HepG2 (cell line): ENCODE measurements around the gene LBX2. TPM values are rescaled to one million over a fixed set of nuclear protein-coding genes. Genes with fewer than 3 reads are reported as not detected.

ENCODE experiments used
- ARHGAP35 ChIP-seq: sonication (generic); formaldehyde crosslinking; IDR thresholded peaks from 2 replicates; pipeline ENCODE4 v1.9.0; 2022; ENCODE audit warnings: mild to moderate bottlenecking, inconsistent platforms, moderate library complexity, missing genetic modification reagents, borderline replicate concordance
- ARID3A ChIP-seq: IDR thresholded peaks from 2 replicates; pipeline ENCODE4 v1.6.1; 2012; ENCODE audit warnings: low read depth, low read length, improper control_type of control experiment
- MIER3 ChIP-seq: IDR thresholded peaks from 2 replicates; pipeline ENCODE4 v1.6.1; 2016; ENCODE audit warnings: missing compliant biosample characterization, borderline replicate concordance
- NFKBIZ ChIP-seq: IDR thresholded peaks from 2 replicates; pipeline ENCODE4 v1.6.1; 2018; ENCODE audit warnings: missing genetic modification reagents, missing compliant biosample characterization
- ONECUT2 ChIP-seq: sonication (generic); formaldehyde crosslinking; IDR thresholded peaks from 2 replicates; pipeline ENCODE4 v1.4.0; 2020; ENCODE audit warnings: missing genetic modification reagents
- PATZ1 ChIP-seq: sonication (generic); formaldehyde crosslinking; IDR thresholded peaks from 2 replicates; pipeline ENCODE4 v1.4.0; 2020; ENCODE audit warnings: missing genetic modification reagents
- PHF8 ChIP-seq: sonication (generic); formaldehyde crosslinking; IDR thresholded peaks from 2 replicates; pipeline ENCODE4 v1.5.0; 2020; ENCODE audit warnings: missing genetic modification reagents
- PLSCR1 ChIP-seq: sonication (generic); formaldehyde crosslinking; IDR thresholded peaks from 2 replicates; pipeline ENCODE4 v1.5.0; 2020; ENCODE audit warnings: missing genetic modification reagents, mild to moderate bottlenecking, borderline replicate concordance
- SIX4 ChIP-seq: sonication (generic); formaldehyde crosslinking; IDR thresholded peaks from 2 replicates; pipeline ENCODE4 v1.4.0; 2020; ENCODE audit warnings: missing genetic modification reagents
- SNAPC4 ChIP-seq: sonication (generic); formaldehyde crosslinking; IDR thresholded peaks from 2 replicates; pipeline ENCODE4 v1.4.0; 2020; ENCODE audit warnings: mild to moderate bottlenecking, missing genetic modification reagents
- STAT5B ChIP-seq: sonication (generic); formaldehyde crosslinking; IDR thresholded peaks from 2 replicates; pipeline ENCODE4 v1.4.0; 2020; ENCODE audit warnings: missing genetic modification reagents
- TAF15 ChIP-seq: fragments of 200-400 bp; formaldehyde crosslinking; IDR thresholded peaks from one replicate; pipeline ENCODE4 v1.6.1; 2018; ENCODE audit warnings: mild to moderate bottlenecking, low read depth, low read length; ENCODE audit not compliant: poor library complexity, severe bottlenecking
- TBL1XR1 ChIP-seq: fragments of 150-350 bp; IDR thresholded peaks from 2 replicates; pipeline ENCODE4 v1.6.1; 2014; ENCODE audit warnings: borderline replicate concordance, low read length; ENCODE audit not compliant: partially characterized antibody
- ZMYM2 ChIP-seq: sonication (generic); formaldehyde crosslinking; IDR thresholded peaks from 2 replicates; pipeline ENCODE4 v1.8.0; 2022; ENCODE audit warnings: mild to moderate bottlenecking, missing genetic modification reagents
- ZNF564 ChIP-seq: sonication (generic); formaldehyde crosslinking; IDR thresholded peaks from 2 replicates; pipeline ENCODE4 v1.8.1; 2023; ENCODE audit warnings: mild to moderate bottlenecking, missing genetic modification reagents
- ZNF816 ChIP-seq: sonication (generic); formaldehyde crosslinking; IDR thresholded peaks from 2 replicates; pipeline ENCODE4 v1.8.0; 2022; ENCODE audit warnings: missing genetic modification reagents, mild to moderate bottlenecking, borderline replicate concordance
- ZSCAN5A ChIP-seq: sonication (generic); formaldehyde crosslinking; IDR thresholded peaks from 2 replicates; pipeline ENCODE4 v1.8.0; 2022; ENCODE audit warnings: mild to moderate bottlenecking, missing genetic modification reagents, borderline replicate concordance
- polyA plus RNA-seq, 8 experiments: library from polyadenylated mRNA; depleted of rRNA in 3 of 8; stranded (reverse) in 7 of 8; unstranded in 1 of 8; fragments of >200 nt; fragmentation: Illumina TruSeq in 4 of 8; extraction: Trizol in 4 of 8; gene quantifications; 2 replicates each; pipeline versions ENCODE4 v1.2.1 to v1.2.3, GENCODE V29; 2011 to 2016; ENCODE audit warnings: low read depth in 4 of 8, missing spikeins in 1 of 8, mixed read lengths in 1 of 8; ENCODE audit not compliant: insufficient read depth in 1 of 8
- total RNA-seq, 5 experiments: library from RNA; depleted of rRNA; stranded (reverse); fragments of >200 nt; fragmentation: Illumina TruSeq; extraction: Trizol; gene quantifications; 2 replicates each; pipeline ENCODE4 v1.2.3, GENCODE V29; 2016; ENCODE audit warnings: low read depth in 1 of 5

Gene LBX2
- total and polyA plus RNA-seq, 2 of the 13 experiments (the other 11 are each of a cell fraction or from before 2014, with no cell fraction given): 6.4 to 8.1 TPM

GRCh38 chr2:74488643-74489481, 10.5 kb downstream of the LBX2 start (continued):
- TF ChIP-seq ZSCAN5A (CRISPR knock-in tag) (no peak), ZNF816 (no peak), STAT5B (CRISPR knock-in tag) (no peak), SIX4 (CRISPR knock-in tag) (no peak), MIER3 (CRISPR knock-in tag) (peak; percentile 82; the same call in 1 of the 2 replicates), NFKBIZ (peak; percentile 44; the same call in 1 of the 2 replicates), PLSCR1 (CRISPR knock-in tag) (no peak), TBL1XR1 (peak; percentile 48), TAF15 (no peak), ZNF564 (CRISPR knock-in tag) (no peak), PATZ1 (no peak; the same call in 1 of the 2 replicates), ONECUT2 (CRISPR knock-in tag) (peak; percentile 99), ZMYM2 (CRISPR knock-in tag) (peak; percentile 26; the same call in 1 of the 2 replicates), PHF8 (peak; percentile 22; the same call in 1 of the 2 replicates), ARID3A (peak; percentile 77), SNAPC4 (CRISPR knock-in tag) (no peak), ARHGAP35 (CRISPR knock-in tag) (no peak)
